ENCODE data around the gene IAH1.

IAH1 gene

DNA sequence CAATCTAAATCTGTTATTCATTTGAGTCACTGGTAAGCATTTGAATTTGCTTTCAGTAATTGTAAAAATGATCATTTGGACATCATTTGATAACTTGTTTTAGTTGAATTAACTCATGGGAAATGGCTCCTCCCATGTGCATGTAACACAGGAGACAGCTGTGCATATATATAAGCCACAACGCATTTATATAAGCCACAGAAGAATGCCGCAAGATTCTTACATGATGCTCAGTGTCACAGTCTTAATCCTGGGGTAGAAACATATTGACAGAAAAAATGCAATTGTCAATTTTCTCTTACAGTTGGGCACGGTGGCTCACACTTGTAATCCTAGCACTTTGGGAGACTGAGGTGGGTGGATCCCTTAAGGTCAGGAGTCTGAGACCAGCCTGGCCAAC, 13.3 kb upstream of the IAH1 start:
- TF ChIP-seq ZNF70 (CRISPR knock-in tag; IDR thresholded peaks at IDR 0.05) (no peak), ARNTL (CRISPR knock-in tag; IDR thresholded peaks at IDR 0.05; ENCODE audit: borderline replicate concordance, low read depth) (no peak), ZNF565 (CRISPR knock-in tag; conservative IDR thresholded peaks at IDR 0.05; ENCODE audit: low read depth) (no peak)
- TF ChIP-seq, protein P1, sequence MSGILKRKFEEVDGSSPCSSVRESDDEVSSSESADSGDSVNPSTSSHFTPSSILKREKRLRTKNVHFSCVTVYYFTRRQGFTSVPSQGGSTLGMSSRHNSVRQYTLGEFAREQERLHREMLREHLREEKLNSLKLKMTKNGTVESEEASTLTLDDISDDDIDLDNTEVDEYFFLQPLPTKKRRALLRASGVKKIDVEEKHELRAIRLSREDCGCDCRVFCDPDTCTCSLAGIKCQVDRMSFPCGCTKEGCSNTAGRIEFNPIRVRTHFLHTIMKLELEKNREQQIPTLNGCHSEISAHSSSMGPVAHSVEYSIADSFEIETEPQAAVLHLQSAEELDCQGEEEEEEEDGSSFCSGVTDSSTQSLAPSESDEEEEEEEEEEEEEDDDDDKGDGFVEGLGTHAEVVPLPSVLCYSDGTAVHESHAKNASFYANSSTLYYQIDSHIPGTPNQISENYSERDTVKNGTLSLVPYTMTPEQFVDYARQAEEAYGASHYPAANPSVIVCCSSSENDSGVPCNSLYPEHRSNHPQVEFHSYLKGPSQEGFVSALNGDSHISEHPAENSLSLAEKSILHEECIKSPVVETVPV (CRISPR knock-in tag; IDR thresholded peaks at IDR 0.05): no peak
- no peak for ATAC-seq

DNA sequence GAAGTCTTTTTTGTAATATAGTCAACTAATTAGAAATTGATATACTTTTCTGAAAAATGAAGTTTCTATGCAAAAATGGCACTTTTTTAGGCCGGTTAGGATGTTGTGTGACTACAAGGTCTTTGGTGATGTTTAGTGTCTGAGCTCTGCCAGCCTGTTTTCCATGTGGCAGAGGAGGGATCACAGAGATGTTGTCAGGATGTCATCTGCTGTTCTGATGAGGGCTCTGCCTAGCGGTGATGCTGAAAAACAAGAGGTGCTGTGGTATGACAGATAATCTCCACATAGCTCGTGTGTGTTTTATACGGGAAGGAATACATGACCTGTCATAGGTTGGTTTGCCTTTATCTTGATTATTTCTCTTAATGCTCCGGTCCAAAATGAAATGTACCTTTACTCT, 12.0 kb upstream of the IAH1 start:
- TF ChIP-seq, protein P2, sequence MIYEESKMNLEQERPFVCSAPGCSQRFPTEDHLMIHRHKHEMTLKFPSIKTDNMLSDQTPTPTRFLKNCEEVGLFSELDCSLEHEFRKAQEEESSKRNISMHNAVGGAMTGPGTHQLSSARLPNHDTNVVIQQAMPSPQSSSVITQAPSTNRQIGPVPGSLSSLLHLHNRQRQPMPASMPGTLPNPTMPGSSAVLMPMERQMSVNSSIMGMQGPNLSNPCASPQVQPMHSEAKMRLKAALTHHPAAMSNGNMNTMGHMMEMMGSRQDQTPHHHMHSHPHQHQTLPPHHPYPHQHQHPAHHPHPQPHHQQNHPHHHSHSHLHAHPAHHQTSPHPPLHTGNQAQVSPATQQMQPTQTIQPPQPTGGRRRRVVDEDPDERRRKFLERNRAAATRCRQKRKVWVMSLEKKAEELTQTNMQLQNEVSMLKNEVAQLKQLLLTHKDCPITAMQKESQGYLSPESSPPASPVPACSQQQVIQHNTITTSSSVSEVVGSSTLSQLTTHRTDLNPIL (CRISPR knock-in tag; IDR thresholded peaks at IDR 0.05; ENCODE audit: low read depth): no peak
- TF ChIP-seq CSDC2 (CRISPR knock-in tag; IDR thresholded peaks at IDR 0.05) (no peak), ZNF70 (CRISPR knock-in tag; IDR thresholded peaks at IDR 0.05) (no peak), ESRRG (CRISPR knock-in tag; IDR thresholded peaks at IDR 0.05) (no peak), RARB (CRISPR knock-in tag; IDR thresholded peaks at IDR 0.05) (no peak), OSR1 (CRISPR knock-in tag; IDR thresholded peaks at IDR 0.05) (no peak), PPARA (CRISPR knock-in tag; IDR thresholded peaks at IDR 0.05; ENCODE audit: borderline replicate concordance) (no peak), ZNF8 (CRISPR knock-in tag; IDR thresholded peaks at IDR 0.05) (no peak), ZC3H10 (CRISPR knock-in tag; IDR thresholded peaks at IDR 0.05) (no peak), ZNF565 (CRISPR knock-in tag; conservative IDR thresholded peaks at IDR 0.05; ENCODE audit: low read depth) (no peak), ZFP3 (CRISPR knock-in tag; IDR thresholded peaks at IDR 0.05) (no peak), TOX (CRISPR knock-in tag; IDR thresholded peaks at IDR 0.05; ENCODE audit: borderline replicate concordance) (no peak), ISL1 (CRISPR knock-in tag; IDR thresholded peaks at IDR 0.05) (no peak)
- TF ChIP-seq, protein P1 (CRISPR knock-in tag; IDR thresholded peaks at IDR 0.05): no peak
- TF ChIP-seq, protein P3, sequence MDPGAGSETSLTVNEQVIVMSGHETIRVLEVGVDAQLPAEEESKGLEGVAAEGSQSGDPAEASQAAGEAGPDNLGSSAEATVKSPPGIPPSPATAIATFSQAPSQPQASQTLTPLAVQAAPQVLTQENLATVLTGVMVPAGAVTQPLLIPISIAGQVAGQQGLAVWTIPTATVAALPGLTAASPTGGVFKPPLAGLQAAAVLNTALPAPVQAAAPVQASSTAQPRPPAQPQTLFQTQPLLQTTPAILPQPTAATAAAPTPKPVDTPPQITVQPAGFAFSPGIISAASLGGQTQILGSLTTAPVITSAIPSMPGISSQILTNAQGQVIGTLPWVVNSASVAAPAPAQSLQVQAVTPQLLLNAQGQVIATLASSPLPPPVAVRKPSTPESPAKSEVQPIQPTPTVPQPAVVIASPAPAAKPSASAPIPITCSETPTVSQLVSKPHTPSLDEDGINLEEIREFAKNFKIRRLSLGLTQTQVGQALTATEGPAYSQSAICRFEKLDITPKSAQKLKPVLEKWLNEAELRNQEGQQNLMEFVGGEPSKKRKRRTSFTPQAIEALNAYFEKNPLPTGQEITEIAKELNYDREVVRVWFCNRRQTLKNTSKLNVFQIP (CRISPR knock-in tag; IDR thresholded peaks at IDR 0.05; ENCODE audit: borderline replicate concordance, low read depth): no peak
- TF ChIP-seq, protein P4, sequence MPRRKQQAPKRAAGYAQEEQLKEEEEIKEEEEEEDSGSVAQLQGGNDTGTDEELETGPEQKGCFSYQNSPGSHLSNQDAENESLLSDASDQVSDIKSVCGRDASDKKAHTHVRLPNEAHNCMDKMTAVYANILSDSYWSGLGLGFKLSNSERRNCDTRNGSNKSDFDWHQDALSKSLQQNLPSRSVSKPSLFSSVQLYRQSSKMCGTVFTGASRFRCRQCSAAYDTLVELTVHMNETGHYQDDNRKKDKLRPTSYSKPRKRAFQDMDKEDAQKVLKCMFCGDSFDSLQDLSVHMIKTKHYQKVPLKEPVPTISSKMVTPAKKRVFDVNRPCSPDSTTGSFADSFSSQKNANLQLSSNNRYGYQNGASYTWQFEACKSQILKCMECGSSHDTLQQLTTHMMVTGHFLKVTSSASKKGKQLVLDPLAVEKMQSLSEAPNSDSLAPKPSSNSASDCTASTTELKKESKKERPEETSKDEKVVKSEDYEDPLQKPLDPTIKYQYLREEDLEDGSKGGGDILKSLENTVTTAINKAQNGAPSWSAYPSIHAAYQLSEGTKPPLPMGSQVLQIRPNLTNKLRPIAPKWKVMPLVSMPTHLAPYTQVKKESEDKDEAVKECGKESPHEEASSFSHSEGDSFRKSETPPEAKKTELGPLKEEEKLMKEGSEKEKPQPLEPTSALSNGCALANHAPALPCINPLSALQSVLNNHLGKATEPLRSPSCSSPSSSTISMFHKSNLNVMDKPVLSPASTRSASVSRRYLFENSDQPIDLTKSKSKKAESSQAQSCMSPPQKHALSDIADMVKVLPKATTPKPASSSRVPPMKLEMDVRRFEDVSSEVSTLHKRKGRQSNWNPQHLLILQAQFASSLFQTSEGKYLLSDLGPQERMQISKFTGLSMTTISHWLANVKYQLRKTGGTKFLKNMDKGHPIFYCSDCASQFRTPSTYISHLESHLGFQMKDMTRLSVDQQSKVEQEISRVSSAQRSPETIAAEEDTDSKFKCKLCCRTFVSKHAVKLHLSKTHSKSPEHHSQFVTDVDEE (CRISPR knock-in tag; IDR thresholded peaks at IDR 0.05): no peak
- no peak for ATAC-seq

DNA sequence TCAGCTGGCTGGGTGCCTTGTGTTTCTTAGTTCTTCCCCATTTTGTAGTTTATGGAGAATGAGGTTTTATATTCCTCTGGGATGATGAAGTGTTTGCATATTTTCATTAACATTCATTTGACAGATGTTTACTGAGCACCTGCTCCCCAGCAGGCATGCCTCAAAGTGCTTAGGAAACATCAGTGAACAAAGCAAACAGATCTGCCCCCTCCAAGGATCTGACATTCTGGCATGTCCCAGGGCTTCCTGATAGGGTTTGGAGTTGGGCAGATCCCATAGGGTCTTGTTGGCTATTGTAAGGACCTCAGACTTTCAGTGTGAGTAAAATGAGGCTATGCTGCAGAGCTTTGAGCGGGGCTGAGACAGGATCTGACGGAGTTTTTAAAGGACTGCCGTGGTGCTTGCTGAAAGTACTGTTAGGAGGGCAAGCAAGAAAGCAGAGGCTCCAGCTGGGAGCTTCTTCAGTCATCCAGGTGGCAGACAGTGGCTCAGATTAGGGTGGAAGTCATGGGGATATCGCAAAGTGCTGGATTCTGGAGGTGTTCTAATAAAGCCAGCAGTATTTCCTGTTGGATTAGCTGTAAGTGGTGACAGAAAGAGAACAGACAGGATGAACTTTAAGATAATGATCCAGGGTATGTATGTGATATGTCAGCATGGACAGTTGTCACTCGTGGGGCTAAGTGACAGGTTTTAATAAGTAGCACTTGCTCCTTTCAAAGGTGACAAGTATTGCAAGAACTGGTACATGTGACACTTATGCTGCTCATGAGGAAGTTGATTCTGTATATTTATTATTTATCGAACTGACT, 11.3 kb upstream of the IAH1 start:
- no peak for ATAC-seq
- TF ChIP-seq RARB (CRISPR knock-in tag; IDR thresholded peaks at IDR 0.05) (no peak), TOX (CRISPR knock-in tag; IDR thresholded peaks at IDR 0.05; ENCODE audit: borderline replicate concordance) (no peak), ARNTL (CRISPR knock-in tag; IDR thresholded peaks at IDR 0.05; ENCODE audit: borderline replicate concordance, low read depth) (no peak), ZFP30 (CRISPR knock-in tag; IDR thresholded peaks at IDR 0.05) (no peak), SNAI2 (CRISPR knock-in tag; IDR thresholded peaks at IDR 0.05) (no peak), PPARA (CRISPR knock-in tag; IDR thresholded peaks at IDR 0.05; ENCODE audit: borderline replicate concordance) (no peak), ZFP3 (CRISPR knock-in tag; IDR thresholded peaks at IDR 0.05) (no peak), ZNF565 (CRISPR knock-in tag; conservative IDR thresholded peaks at IDR 0.05; ENCODE audit: low read depth) (no peak), CSDC2 (CRISPR knock-in tag; IDR thresholded peaks at IDR 0.05) (no peak), ISL1 (CRISPR knock-in tag; IDR thresholded peaks at IDR 0.05) (no peak), ESRRG (CRISPR knock-in tag; IDR thresholded peaks at IDR 0.05) (no peak), TCF4 (CRISPR knock-in tag; IDR thresholded peaks at IDR 0.05; ENCODE audit: borderline replicate concordance) (no peak)
- TF ChIP-seq, protein P2 (CRISPR knock-in tag; IDR thresholded peaks at IDR 0.05; ENCODE audit: low read depth): no peak
- TF ChIP-seq, protein P1 (CRISPR knock-in tag; IDR thresholded peaks at IDR 0.05): no peak
- TF ChIP-seq, protein P3 (CRISPR knock-in tag; IDR thresholded peaks at IDR 0.05; ENCODE audit: borderline replicate concordance, low read depth): no peak

Data from SK-N-SH treated with all-trans-retinoic acid at 6 μM for 48 hours (cell line).